ENCODE results near the gene RBMX. TPM values are rescaled to one million over a fixed set of nuclear protein-coding genes. Genes with fewer than 3 reads are reported as not detected.

The RBMX gene
- polyA plus RNA-seq, 2 of the 4 experiments (the other 2 are of a cell fraction): 278 to 337 TPM

- H3K4me1 ChIP-seq: no peaks in the 10 kb centered on the region
- ChIA-PET POLR2A (no interaction called here), CTCF (no interaction called here)
- TF ChIP-seq ZNF302 (CRISPR knock-in tag; IDR thresholded peaks at IDR 0.05): no peak
- TF ChIP-seq E2F6 (IDR thresholded peaks at IDR 0.05; ENCODE audit: borderline replicate concordance, low read depth): no peak
- TF ChIP-seq NPAS2 (CRISPR knock-in tag; IDR thresholded peaks at IDR 0.05; ENCODE audit: borderline replicate concordance): no peak
- TF ChIP-seq RARB (CRISPR knock-in tag; IDR thresholded peaks at IDR 0.05): no peak
- no peak for TF ChIP-seq TP53 (CRISPR knock-in tag; IDR thresholded peaks at IDR 0.05)
- TF ChIP-seq RFX5 (IDR thresholded peaks at IDR 0.05): no peak
- no peak for TF ChIP-seq RCOR1 (IDR thresholded peaks at IDR 0.05; ENCODE audit: low read depth, low read length)
- no peak for TF ChIP-seq FOXS1 (CRISPR knock-in tag; IDR thresholded peaks at IDR 0.05)
- TF ChIP-seq CBX8 (IDR thresholded peaks at IDR 0.05): no peak
- no peak for TF ChIP-seq EHF (CRISPR knock-in tag; IDR thresholded peaks at IDR 0.05)
- no peak for TF ChIP-seq REST (IDR thresholded peaks at IDR 0.05)
- no peak for TF ChIP-seq CHD2 (IDR thresholded peaks at IDR 0.05; ENCODE audit: low read length, partially characterized antibody)
- TF ChIP-seq KDM5A (IDR thresholded peaks at IDR 0.05): no peak
- no peak for TF ChIP-seq SREBF2 (IDR thresholded peaks at IDR 0.05)
- H3K4me3 ChIP-seq: no peak overlapping the region
- ATAC-seq (no peak), DNase-seq (ENCODE audit: low read depth in 1 of 2, low spot score in 1 of 2) (no peak), FAIRE-seq (no peak)
- no peak overlapping the region for H3K4me2 ChIP-seq
- 84% methylated on average over 2 of the region's 2 CpGs for WGBS (ENCODE audit: missing lambda C conversion rate)
- no peaks in the 10 kb centered on the region for H3K9me3 ChIP-seq
- H3K27ac ChIP-seq: no peak overlapping the region
These were observed 54.8 kb downstream of the RBMX start for GRCh38 chrX:136825771-136826170.

Small RNA genes within 50 kb of the gene (small RNA-seq; reads per million reads assigned to genes)
- 0 reads per million in 6 experiments for gene SNORD61

Other genes with a start within 250 kb of the RBMX start
- gene CD40LG, start 232.6 kb downstream of the RBMX start, polyA plus RNA-seq (2011; rRNA removed): not detected in 2 replicates
- not detected in 3 replicates for gene CD40LG, start 232.6 kb downstream of the RBMX start, polyA plus RNA-seq (2017; fragmentation: RNase III; extraction: RNeasy Plus Mini Kit Qiagen cat#74134 plus additional on column Dnase treatment)
- 0.30 and 0.34 TPM in 2 replicates for gene ARHGEF6, start 99.8 kb downstream of the RBMX start, polyA plus RNA-seq (2011; rRNA removed)
- 0.10 to 0.22 TPM (median 0.21 TPM) in 3 replicates for gene ARHGEF6, start 99.8 kb downstream of the RBMX start, polyA plus RNA-seq (2017; fragmentation: RNase III; extraction: RNeasy Plus Mini Kit Qiagen cat#74134 plus additional on column Dnase treatment)
- gene GPR101, start 153.3 kb upstream of the RBMX start, polyA plus RNA-seq (2011; rRNA removed): not detected in 2 replicates
- not detected in 3 replicates for gene GPR101, start 153.3 kb upstream of the RBMX start, polyA plus RNA-seq (2017; fragmentation: RNase III; extraction: RNeasy Plus Mini Kit Qiagen cat#74134 plus additional on column Dnase treatment)

Measured in A549 (cell line).